MCF 10A (cell line): ENCODE results near the gene PNPLA3. TPM values are rescaled to one million over a fixed set of nuclear protein-coding genes. Genes with fewer than 3 reads are reported as not detected.

Experiments used
- BruUV-seq: library from RNA; stranded (reverse); fragments of 400-500 nt; replicated peaks from 2 replicates; lab custom pipeline; 2021; lab: Mats Ljungman, UMichigan
- CTCF ChIA-PET: fragments of 300-600 bp; sonication (Branson Sonifier 250); formaldehyde crosslinking; extraction: SDS; loops from one replicate; lab custom pipeline; 2021; ENCODE audit warnings: antibody characterized with exemption, inconsistent platforms; lab: Yijun Ruan, JAX
- POLR2A ChIA-PET: fragments of 300-600, 350-650 bp; sonication (Branson Sonifier 250); formaldehyde crosslinking; extraction: SDS; loops from one replicate; lab custom pipeline; 2020; ENCODE audit warnings: antibody characterized with exemption, inconsistent platforms; lab: Yijun Ruan, JAX
- DNase-seq: peaks from one replicate; pipeline ENCODE4 v3.0.0-alpha.2; 2018; ENCODE audit not compliant: unreplicated experiment
- H3K27ac Mint-ChIP-seq: one replicate; pipeline ENCODE4 v1.8.0; 2022; ENCODE audit warnings: mild to moderate bottlenecking, low read depth, mixed read lengths; ENCODE audit not compliant: unreplicated experiment
- H3K27me3 Mint-ChIP-seq: one replicate; pipeline ENCODE4 v1.8.0; 2022; ENCODE audit warnings: mixed read lengths; ENCODE audit not compliant: insufficient read depth, unreplicated experiment
- H3K36me3 Mint-ChIP-seq: one replicate; pipeline ENCODE4 v1.8.0; 2022; ENCODE audit warnings: mild to moderate bottlenecking, moderate library complexity, mixed read lengths; ENCODE audit not compliant: insufficient read depth, unreplicated experiment
- H3K4me1 Mint-ChIP-seq: one replicate; pipeline ENCODE4 v1.8.0; 2022; ENCODE audit warnings: mixed read lengths; ENCODE audit not compliant: insufficient read depth, unreplicated experiment
- H3K4me3 Mint-ChIP-seq: one replicate; pipeline ENCODE4 v1.8.0; 2022; ENCODE audit warnings: mild to moderate bottlenecking, moderate library complexity, mixed read lengths; ENCODE audit not compliant: unreplicated experiment
- H3K9me3 Mint-ChIP-seq: one replicate; pipeline ENCODE4 v1.8.0; 2022; ENCODE audit warnings: mixed read lengths; ENCODE audit not compliant: unreplicated experiment
- intact Hi-C: fragments of 100-400 bp; cut with micrococcal nuclease; formaldehyde crosslinking; loops from 2 replicates; pipeline ENCODE4 v1.14.1; 2022
- total RNA-seq: library from RNA; stranded (reverse); gene quantifications from 2 replicates; pipeline ENCODE4 v1.2.3, GENCODE V29; 2022
- TF ChIP-seq, protein P1 (sequence below): fragments of 200-600 bp; IDR thresholded peaks from one replicate; pipeline ENCODE4 v1.8.0; 2022; ENCODE audit warnings: antibody characterized with exemption, mild to moderate bottlenecking; ENCODE audit not compliant: unreplicated experiment

Gene PNPLA3
- total RNA-seq, 1 experiment from 2014 or later, result 4.2 TPM

DNA sequence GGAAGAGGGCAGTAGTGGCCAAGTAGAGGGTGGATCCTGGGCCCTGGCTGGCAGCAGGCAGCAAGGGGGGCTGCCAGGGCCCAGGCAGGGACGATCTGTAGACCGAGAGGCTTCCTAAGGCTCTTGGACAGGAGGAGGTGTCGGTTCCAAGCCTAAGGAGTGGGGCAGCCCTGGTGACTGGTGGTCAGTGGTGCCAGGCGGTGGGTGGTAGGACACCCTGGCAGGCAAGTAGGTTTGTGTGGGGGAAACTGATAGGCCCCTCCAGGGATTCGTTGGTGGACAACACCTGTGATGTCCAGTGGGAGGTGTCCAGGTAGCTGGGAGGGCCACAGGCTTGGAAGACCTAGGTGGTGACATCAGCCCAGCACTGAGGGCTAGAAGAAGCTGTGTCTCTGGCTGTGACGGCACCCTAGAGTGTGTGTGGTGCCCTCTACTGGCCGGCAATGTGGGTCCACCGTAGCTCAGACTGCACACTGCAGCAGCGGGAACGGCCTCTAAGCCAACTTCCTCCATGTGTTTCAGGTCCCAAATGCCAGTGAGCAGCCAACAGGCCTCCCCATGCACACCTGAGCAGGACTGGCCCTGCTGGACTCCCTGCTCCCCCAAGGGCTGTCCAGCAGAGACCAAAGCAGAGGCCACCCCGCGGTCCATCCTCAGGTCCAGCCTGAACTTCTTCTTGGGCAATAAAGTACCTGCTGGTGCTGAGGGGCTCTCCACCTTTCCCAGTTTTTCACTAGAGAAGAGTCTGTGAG, 22.2 kb downstream of the PNPLA3 start:
- Mint-ChIP-seq H3K9me3 (peaks cover 6% of the 10 kb centered on the region), H3K4me1 (no peaks in the 10 kb centered on the region), H3K27me3 (no peaks in the 10 kb centered on the region), H3K36me3 (peaks cover 64% of the 10 kb centered on the region), H3K4me3 (no peak overlapping the region), H3K27ac (no peak overlapping the region)
- BruUV-seq, result no TSS peak
- peak; percentile 69 for DNase-seq
- CTCF ChIA-PET, result interaction anchor here (0.5 to 3.1 kb wide), 16 partner anchors 9 to 141 kb away, joined by 3 to 20 read pairs (median 4); partner anchors contain the start of genes PNPLA5 and SAMM50
- intact Hi-C loops, result loop anchor here (1.0 kb wide), 1 partner anchor 63 kb away; no protein-coding TSS in a partner anchor
- TF ChIP-seq, protein P1, sequence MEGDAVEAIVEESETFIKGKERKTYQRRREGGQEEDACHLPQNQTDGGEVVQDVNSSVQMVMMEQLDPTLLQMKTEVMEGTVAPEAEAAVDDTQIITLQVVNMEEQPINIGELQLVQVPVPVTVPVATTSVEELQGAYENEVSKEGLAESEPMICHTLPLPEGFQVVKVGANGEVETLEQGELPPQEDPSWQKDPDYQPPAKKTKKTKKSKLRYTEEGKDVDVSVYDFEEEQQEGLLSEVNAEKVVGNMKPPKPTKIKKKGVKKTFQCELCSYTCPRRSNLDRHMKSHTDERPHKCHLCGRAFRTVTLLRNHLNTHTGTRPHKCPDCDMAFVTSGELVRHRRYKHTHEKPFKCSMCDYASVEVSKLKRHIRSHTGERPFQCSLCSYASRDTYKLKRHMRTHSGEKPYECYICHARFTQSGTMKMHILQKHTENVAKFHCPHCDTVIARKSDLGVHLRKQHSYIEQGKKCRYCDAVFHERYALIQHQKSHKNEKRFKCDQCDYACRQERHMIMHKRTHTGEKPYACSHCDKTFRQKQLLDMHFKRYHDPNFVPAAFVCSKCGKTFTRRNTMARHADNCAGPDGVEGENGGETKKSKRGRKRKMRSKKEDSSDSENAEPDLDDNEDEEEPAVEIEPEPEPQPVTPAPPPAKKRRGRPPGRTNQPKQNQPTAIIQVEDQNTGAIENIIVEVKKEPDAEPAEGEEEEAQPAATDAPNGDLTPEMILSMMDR, result peak; percentile 52
- POLR2A ChIA-PET, result interaction anchor here (0.7 to 2.6 kb wide), 5 partner anchors 9 to 31 kb away, joined by 3 to 17 read pairs (median 7); partner anchors contain the start of gene SAMM50

DNA sequence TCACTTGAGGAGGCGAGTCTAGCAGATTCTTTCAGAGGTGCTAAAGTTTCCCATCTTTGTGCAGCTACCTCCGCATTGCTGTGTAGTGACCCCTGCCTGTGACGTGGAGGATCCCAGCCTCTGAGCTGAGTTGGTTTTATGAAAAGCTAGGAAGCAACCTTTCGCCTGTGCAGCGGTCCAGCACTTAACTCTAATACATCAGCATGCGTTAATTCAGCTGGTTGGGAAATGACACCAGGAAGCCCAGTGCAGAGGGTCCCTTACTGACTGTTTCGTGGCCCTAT, 22.7 kb downstream of the PNPLA3 start:
- H3K9me3 Mint-ChIP-seq, result peaks cover 6% of the 10 kb centered on the region
- H3K36me3 Mint-ChIP-seq, result peaks cover 62% of the 10 kb centered on the region
- intact Hi-C loops, result loop anchor here (1.0 kb wide), 1 partner anchor 63 kb away; no protein-coding TSS in a partner anchor
- CTCF ChIA-PET, result interaction anchor here (1.0 to 3.1 kb wide), 13 partner anchors 9 to 140 kb away, joined by 3 to 20 read pairs (median 4); partner anchors contain the start of genes PNPLA5 and SAMM50
- H3K27me3 Mint-ChIP-seq, result no peaks in the 10 kb centered on the region
- TF ChIP-seq, protein P1, result no peak
- H3K4me3 Mint-ChIP-seq, result no peak overlapping the region
- no peak overlapping the region for H3K27ac Mint-ChIP-seq
- BruUV-seq, result no TSS peak
- no peak for DNase-seq
- POLR2A ChIA-PET, result interaction anchor here (1.0 to 2.6 kb wide), 3 partner anchors 8 to 31 kb away, joined by 4 to 17 read pairs (median 8); partner anchors contain the start of gene SAMM50
- no peaks in the 10 kb centered on the region for H3K4me1 Mint-ChIP-seq

DNA sequence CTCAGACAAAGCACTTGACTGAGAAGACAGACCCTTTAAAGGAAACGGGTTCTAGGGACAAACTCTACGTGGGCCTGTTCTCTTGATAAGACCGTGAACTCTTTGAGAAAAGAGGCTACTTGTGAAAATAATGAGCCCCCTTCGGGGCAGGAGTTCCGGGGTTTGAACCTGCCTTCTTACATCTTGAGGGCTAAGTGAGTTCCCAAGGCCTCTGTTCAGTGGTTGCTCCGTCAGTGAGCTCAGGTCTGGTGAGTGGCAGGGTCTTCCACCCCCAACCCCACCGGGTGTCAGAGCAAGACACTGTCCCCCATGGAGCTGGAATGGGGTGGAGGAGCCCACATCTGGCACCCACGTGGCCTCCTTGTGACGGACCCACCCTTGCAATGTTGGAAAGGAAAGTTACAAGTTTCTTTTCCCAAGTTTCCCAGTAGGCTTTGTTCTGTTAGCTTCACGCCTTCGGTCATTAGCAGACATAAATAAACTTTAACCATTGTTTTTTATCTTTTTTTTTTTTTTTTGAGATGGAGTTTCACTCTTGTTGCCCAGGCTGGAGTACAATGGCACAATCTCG, 25.3 kb downstream of the PNPLA3 start:
- Mint-ChIP-seq H3K9me3 (no peaks in the 10 kb centered on the region), H3K4me3 (no peak overlapping the region), H3K27ac (no peak overlapping the region), H3K36me3 (peaks cover 50% of the 10 kb centered on the region), H3K27me3 (no peaks in the 10 kb centered on the region), H3K4me1 (peaks cover 2% of the 10 kb centered on the region)
- intact Hi-C loops, result no loop called here
- CTCF ChIA-PET, result interaction anchor here (0.6 kb wide), 1 partner anchor 227 kb away, joined by 3 read pairs; no protein-coding TSS in a partner anchor
- BruUV-seq, result no TSS peak
- DNase-seq, result no peak
- POLR2A ChIA-PET, result interaction anchor here (0.6 to 1.4 kb wide), 4 partner anchors 9 to 164 kb away, joined by 3 read pairs; no protein-coding TSS in a partner anchor
- TF ChIP-seq, protein P1, result no peak

DNA sequence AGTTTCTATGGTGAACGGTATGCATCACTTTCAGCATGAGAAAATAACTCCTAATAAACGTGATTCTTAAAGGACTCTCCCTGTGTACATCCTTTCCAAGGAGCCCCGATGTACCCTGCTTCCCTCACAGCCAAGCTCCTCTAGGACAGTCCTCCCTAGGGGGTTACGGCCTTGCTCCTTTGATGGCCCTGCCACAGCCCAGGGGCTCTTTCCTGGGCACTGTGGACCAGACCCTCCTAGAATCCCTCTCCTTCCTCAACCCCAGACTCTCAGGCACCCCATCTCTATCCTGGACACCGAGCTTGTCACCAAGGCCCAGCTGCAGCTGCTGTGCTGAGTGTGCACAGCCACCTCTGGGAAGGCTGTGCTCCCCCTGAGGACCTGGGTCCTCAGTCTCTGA, 27.8 kb downstream of the PNPLA3 start:
- no peaks in the 10 kb centered on the region for H3K27me3 Mint-ChIP-seq
- H3K27ac Mint-ChIP-seq, result no peak overlapping the region
- TF ChIP-seq, protein P1, result no peak
- peaks cover 32% of the 10 kb centered on the region for H3K36me3 Mint-ChIP-seq
- ChIA-PET POLR2A (no interaction called here), CTCF (no interaction called here)
- H3K9me3 Mint-ChIP-seq, result no peaks in the 10 kb centered on the region
- BruUV-seq, result no TSS peak
- no peak for DNase-seq
- intact Hi-C loops, result no loop called here
- H3K4me3 Mint-ChIP-seq, result no peak overlapping the region
- H3K4me1 Mint-ChIP-seq, result peaks cover 16% of the 10 kb centered on the region
